ENCODE measurements around the gene USP43.
A peak's percentile ranks its signal among the peaks of the same experiment; 100 is the strongest.

USP43 gene

DNA sequence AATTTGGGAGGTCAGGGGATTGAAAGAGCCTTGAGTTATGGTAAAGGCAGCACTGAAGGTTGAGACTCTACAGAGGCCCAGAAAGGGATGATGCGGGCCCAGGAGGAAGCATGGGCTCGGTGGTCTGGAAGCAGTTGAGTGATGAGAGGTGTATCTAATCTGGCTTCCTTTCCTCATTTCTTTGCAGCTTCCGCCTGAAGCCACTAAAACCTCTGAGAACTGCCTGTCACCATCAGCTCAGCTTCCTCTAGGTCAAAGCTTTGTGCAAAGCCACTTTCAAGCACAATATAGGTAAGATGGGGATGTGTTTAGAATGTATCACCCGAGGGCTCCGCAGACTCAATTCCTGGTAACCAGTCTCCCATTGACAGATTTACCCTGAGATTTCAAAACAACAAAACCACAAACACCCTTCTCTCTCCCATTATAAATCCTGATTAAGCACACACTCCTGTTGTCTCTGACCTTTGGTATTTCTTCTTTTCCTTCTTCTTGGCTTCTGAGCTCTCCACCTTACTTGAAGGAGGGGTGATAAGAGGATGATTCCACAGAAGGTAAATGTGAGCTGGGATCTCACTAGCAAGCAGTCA, 21.2 kb downstream of the USP43 start:
- no peak for DNase-seq (ENCODE audit: low spot score)

DNA sequence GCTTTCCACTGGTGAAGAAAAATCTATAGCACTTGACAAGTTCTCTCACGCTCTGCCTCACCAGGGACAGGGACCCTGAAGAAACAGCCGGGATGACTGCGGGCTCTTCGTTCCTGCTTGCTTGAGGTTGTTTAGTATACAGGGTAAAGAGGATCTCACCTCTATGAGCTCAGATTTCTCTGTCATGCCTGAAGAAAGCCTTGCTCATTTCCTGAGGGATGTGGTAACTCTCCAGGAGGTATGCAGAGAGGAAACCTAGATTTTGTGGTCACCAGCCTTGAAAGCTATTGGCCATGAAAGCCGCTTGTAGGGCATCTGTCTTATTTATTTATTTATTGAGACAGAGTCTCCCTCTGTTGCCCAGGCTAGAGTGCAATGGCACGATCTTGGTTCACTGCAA, 23.2 kb downstream of the USP43 start:
- peak; percentile 23 for DNase-seq (ENCODE audit: low spot score)

DNA sequence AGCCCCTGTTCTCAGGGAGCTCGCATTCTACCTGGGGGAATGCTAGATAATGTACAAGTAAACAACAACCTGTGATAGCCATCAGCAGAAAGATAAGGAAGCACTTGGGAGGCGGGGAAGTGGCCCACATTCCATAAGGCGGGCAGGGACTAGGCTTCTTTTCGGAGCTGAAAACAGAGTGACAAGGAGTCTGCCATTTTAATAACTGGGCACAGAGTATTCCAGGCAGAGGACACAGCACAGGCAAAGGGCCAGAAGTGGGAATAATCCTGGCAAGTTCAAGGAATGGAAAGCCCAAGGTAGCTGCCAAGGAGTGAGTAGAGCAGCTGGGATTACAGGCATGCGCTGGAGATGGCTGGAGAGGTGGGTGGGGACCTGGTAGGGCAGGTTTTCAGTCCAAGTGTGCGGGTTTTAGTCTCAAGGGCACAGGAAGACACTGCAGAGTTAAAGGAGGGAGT, 24.3 kb downstream of the USP43 start:
- DNase-seq (ENCODE audit: low spot score), result no peak

DNA sequence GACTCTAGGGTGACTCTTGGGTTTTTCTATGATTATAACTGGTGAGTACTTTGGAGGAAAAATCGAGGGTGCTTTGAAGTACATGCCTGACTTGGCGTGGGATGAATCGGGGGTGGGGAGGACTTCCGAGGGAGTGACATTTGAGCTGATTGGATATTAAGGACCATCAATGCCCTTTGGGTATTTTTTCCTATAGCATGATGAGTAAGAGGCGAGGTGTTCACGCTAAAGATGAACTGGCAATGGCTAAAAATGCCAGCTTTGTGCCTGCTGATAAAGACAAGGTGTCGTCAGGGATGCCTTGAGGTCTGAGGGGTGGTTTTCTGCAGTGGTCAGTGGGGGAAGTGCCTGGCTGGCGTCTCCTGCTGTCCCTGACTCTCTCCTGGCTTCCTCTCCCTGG, 25.3 kb downstream of the USP43 start:
- DNase-seq (ENCODE audit: low spot score), result no peak

DNA sequence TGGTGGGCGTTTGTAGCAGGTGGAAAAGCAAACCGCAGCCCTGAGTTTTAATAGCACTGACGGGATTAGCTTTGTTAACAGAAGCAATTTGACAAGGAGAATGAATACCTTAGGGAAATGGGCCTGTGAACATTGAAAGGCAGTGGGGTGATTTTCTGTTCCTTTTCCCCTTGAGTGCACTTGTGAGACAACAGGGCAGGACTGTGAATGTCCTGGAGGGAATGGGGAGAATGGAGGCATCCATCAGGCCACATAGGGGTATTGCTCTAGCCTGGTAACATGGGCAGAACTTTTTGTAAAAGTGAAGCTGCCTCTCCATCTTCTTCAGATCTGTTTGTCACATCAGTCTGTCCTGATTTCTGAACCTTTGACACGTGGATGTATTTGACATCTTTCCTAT, 26.2 kb downstream of the USP43 start:
- DNase-seq (ENCODE audit: low spot score), result no peak

- DNase-seq (ENCODE audit: low spot score), result no peak
Observed at GRCh38 chr17:9672266-9672665, 26.9 kb downstream of the USP43 start.

DNA sequence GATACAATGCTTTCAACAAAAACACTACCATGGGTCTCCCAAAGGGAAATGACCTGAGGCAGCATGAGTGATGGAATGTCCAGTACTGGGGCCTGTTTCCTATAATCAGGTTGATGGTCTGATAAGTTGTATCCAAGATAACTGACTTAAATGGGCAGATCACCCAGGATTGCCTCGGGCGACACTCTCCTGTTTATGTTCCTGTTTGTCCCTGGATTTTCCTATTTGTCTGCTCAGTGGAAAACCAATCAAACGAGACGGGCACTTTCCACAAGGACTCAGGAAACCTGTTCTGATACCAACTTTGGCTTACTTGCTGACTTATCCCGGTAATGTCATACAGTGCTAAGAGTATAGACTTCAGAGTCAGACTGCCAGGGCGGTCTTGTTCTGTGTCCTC, 27.4 kb downstream of the USP43 start:
- DNase-seq (ENCODE audit: low spot score), result no peak

- DNase-seq (ENCODE audit: low spot score), result no peak
Observed at GRCh38 chr17:9676084-9676483, 30.8 kb downstream of the USP43 start.

- peak; percentile 53 for DNase-seq (ENCODE audit: low spot score)
Observed at GRCh38 chr17:9676820-9677310, 31.5 kb downstream of the USP43 start.

GRCh38 chr17:9677411-9677810, 32.1 kb downstream of the USP43 start:
- DNase-seq (ENCODE audit: low spot score), result no peak

DNA sequence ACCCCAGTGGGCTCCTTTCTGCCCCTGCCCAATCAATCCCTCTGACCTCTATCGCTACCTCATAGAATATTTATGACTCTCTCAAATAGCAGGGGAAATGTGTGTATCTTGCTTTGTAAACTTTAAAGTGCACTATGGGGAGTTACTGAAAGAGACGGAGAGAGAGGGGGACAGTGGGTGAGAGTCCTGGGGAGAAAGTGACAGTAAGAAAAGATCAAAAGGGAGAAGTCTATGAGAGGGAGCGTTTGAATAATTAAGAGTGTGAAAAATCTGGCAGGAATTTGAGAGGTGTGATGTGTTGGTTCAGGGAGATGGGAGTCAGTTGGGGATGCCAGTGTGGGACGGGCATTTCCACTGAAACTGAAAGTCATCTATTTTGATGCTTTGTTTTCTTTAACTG, 32.6 kb downstream of the USP43 start:
- no peak for DNase-seq (ENCODE audit: low spot score)

- DNase-seq (ENCODE audit: low spot score), result no peak
Observed at GRCh38 chr17:9684955-9685621, 39.8 kb downstream of the USP43 start.

GRCh38 chr17:9693755-9694154, 48.4 kb downstream of the USP43 start:
- DNase-seq (ENCODE audit: low spot score), result no peak

DNA sequence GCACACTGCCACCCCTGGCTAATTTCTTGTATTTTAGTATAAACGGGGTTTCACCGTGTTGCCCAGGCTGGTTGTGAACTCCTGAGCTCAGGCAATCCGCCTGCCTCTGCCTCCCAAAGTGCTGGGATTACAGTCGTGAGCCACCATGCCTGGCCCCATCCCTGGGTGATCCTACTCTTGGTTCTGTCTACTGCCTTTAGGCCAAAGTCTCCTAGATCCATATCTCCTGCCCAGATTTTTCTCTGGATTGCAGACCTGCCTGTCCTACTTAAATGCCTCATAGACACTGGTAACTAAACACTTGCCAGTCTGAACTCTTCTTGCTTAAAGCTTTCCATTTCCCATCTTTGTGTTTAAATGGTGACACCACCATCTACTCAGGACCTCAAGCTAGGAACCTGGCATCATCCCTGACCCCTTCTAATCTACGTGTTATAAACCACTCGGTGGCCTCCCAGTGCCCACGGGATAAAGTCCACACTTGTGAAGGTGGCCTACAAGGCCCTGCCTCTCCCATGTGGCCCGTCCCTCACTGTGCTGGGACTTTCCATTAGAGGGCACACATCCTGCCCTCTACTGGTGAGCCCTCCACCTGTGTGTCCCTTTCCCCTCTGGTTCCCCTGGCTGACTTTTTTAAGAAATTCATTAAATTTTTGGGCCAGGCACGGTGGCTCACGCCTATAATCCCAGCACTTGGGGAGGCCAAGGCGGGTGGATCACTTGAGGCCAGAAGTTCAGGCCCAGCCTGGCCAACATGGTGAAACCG, 51.1 kb downstream of the USP43 start:
- no peak for DNase-seq (ENCODE audit: low spot score)

- no peak for DNase-seq (ENCODE audit: low spot score)
Observed at GRCh38 chr17:9700136-9700535, 54.8 kb downstream of the USP43 start.

DNA sequence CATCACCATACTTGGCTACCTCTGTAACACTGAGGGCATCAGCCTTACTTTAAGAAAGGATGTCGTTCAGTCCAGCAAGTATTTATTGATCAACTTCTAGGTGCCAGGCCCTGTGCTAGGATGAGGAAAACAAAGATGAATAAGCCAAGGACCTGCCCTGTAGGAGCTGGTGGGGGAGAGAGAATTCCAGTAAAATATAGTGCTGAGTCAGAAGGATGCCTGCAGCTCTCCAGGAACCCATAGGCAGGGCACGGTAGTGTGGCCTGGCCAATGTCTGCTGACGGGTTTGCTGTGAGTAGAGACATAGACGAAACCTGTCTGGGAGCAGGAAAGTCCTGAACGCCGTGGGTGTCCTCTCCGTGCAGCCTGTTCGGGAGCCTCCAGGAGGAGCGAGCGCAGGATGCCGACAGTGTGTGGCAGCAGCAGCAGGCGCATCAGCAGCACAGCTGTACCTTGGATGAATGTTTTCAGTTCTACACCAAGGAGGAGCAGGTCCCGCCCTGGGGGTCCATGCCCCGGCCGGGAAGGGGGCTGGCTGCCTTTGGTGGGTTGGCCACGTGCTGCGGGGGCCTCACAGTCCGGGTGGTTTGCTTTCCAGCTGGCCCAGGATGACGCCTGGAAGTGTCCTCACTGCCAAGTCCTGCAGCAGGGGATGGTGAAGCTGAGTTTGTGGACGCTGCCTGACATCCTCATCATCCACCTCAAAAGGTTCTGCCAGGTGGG, 55.6 kb downstream of the USP43 start:
- no peak for DNase-seq (ENCODE audit: low spot score)

GRCh38 chr17:9702482-9702881, 57.2 kb downstream of the USP43 start:
- DNase-seq (ENCODE audit: low spot score), result no peak

DNA sequence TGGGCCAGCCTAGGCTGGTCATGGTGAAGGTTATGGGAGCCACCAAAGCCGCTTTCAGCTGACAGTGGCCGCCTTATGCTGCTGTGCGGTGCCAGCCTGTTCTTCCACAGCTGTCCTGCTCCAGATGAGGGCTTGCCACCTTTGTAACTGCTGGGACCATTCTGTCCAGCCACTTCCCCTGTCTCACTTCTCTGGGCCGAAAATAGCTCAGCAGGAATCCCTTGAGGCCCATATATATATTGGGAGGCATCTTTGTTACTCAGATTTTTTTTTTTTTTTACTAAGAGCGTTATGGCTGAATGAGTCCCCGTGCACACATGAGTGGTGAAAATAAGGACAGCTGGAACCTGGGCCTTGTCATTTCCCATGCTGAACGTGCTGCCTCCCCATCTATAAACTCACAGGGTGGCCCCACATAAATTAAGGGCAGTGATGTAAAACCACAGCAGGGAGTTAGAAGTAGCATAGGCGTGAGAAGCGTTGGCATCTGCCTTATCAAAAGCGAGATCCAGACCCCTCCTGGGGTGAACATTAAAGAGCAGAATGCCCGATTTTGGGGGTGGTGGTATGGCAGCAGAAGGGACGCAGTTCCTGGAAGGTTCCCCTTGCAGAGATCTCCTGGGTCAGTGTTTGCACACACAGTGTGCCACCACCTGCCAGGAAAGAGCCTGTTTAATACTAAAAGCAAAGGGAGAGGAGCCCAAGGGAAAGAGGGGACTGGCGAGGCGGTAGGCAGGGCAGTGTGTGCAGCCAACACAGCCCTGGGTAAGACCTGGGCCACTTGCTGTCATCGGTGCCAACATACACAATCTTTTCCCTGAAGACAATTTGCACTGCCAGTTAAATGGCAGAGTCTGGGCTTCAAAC, 57.8 kb downstream of the USP43 start:
- no peak for DNase-seq (ENCODE audit: low spot score)

DNA sequence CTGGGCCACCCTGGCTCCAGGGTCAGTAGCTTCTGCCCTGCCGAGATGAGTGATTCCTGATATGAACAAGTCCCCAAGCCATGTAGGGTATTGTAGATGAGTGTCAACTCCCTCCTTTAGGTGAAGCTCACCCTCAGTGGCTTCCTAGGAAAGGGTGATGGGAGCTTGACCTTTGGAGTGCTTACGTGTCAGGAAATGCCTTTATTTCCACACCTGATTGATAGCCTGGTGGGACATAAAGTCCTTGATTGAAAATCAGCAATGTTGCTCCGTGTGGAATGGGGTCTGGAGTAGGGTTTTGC, 58.4 kb downstream of the USP43 start:
- no peak for DNase-seq (ENCODE audit: low spot score)

- no peak for DNase-seq (ENCODE audit: low spot score)
Observed at GRCh38 chr17:9705745-9706144, 60.4 kb downstream of the USP43 start.

GRCh38 chr17:9707948-9708347, 62.6 kb downstream of the USP43 start:
- DNase-seq (ENCODE audit: low spot score), result no peak

DNA sequence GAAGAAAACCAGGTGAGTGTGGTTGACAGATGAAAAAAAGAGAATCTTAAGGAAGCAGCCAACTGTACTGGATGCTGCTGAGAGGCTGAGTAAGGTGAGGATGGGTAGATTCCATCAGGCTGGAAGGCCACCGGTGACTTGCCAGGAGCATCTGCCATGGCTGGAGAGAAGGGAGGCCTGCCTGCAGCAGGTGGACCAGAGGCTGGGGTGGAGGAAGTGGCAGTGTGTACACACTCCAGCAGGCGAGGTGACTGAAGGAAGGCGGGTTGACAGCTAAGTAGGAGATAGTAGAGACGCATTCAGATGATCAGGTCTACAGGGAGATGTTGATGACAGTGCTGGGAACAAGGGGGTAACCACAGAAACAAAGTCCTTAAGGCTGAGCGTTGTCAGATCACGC, 69.5 kb downstream of the USP43 start:
- DNase-seq (ENCODE audit: low spot score), result no peak

Data from AG08395 (cell line).